GM18502 (cell line): ENCODE results near the gene CHRD.

Source experiments
- ATAC-seq: cut with Tn5 transposase; IDR thresholded peaks from one replicate; pipeline ENCODE4 v1.9.1; 2021; ENCODE audit warnings: mild to moderate bottlenecking; ENCODE audit not compliant: unreplicated experiment, poor library complexity

The CHRD gene

DNA sequence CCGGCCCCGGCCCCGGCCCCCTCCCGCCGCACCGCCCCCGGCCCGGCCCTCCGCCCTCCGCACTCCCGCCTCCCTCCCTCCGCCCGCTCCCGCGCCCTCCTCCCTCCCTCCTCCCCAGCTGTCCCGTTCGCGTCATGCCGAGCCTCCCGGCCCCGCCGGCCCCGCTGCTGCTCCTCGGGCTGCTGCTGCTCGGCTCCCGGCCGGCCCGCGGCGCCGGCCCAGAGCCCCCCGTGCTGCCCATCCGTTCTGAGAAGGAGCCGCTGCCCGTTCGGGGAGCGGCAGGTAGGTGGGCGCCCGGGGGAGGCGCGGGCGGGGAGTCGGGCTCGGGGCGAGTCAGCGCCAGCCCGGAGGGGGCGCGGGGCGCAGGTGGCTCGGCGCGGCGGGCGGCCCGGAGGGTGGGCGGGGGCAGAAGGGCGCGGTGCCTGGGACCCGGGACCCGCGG, 352 bp downstream of the CHRD start:
- no peak for ATAC-seq

DNA sequence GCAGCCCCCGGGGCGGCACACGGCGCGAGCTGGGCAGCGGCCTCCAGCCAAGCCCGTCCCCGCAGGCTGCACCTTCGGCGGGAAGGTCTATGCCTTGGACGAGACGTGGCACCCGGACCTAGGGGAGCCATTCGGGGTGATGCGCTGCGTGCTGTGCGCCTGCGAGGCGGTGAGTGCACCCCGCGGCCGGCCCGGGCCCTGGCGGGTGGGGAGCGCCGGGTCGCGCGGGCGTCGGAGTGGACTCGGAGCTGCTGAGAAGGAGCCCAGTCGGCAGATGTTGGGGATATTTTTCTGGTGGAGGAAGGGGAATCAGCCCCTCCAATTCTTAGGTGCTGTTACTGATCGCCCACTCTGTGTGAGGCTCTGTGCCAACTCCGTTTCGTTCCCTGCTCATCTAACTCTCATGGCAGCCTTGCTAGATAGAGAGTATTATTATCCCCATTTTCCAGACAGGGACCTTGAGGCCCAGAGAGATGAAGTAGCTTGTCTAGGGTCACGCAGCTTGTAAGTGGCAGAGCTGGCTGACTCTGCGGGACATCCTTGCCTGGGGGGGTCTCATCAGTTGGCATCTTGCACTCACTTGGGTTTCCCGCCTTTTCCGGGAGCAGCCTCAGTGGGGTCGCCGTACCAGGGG, 890 bp downstream of the CHRD start:
- no peak for ATAC-seq

DNA sequence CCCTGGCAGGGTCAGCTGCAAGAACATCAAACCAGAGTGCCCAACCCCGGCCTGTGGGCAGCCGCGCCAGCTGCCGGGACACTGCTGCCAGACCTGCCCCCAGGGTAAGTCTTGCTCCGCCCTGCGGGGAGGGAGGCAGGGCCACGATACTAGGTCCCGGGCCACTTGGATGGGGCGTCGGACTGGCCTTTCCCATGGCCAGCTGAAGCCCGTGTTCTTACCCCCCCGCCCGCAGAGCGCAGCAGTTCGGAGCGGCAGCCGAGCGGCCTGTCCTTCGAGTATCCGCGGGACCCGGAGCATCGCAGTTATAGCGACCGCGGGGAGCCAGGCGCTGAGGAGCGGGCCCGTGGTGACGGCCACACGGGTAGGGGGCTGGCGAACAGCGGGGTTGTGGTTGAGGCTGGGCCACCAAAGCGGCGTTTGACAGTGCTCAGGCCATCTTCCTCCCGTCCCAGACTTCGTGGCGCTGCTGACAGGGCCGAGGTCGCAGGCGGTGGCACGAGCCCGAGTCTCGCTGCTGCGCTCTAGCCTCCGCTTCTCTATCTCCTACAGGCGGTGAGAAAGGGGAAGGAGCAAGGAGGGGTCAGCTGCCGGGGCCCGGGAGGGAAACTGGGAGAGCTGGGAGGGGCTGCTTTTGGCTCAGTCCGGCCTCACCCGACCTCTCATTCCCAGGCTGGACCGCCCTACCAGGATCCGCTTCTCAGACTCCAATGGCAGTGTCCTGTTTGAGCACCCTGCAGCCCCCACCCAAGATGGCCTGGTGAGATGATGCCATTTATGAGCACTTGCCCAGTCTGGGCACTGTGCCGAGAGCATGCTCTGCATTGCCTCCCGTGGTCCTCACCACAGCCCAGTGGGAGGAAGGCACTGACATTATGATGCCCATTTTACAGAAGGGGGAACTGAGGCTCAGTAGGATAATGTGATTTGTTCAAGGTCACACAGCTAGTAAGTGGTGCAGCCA, 1.7 kb downstream of the CHRD start:
- no peak for ATAC-seq

DNA sequence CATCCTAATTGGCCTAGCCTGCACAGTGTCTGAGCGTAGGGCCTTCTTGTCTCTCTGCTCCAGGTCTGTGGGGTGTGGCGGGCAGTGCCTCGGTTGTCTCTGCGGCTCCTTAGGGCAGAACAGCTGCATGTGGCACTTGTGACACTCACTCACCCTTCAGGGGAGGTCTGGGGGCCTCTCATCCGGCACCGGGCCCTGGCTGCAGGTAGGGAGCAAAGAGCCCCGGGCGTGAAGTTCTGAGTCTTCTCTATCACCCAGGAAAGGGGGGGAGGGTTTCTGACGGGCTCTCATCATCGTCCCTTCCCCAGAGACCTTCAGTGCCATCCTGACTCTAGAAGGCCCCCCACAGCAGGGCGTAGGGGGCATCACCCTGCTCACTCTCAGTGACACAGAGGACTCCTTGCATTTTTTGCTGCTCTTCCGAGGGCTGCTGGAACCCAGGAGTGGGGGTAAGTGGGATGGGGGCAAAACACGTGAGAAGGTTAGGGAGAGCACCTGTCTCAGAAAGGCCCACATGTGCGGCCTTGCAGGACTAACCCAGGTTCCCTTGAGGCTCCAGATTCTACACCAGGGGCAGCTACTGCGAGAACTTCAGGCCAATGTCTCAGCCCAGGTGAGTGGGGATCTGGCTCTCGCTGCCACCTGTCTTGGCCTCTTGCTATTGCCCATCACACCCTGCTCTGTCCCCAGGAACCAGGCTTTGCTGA, 2.6 kb downstream of the CHRD start:
- ATAC-seq, result no peak

DNA sequence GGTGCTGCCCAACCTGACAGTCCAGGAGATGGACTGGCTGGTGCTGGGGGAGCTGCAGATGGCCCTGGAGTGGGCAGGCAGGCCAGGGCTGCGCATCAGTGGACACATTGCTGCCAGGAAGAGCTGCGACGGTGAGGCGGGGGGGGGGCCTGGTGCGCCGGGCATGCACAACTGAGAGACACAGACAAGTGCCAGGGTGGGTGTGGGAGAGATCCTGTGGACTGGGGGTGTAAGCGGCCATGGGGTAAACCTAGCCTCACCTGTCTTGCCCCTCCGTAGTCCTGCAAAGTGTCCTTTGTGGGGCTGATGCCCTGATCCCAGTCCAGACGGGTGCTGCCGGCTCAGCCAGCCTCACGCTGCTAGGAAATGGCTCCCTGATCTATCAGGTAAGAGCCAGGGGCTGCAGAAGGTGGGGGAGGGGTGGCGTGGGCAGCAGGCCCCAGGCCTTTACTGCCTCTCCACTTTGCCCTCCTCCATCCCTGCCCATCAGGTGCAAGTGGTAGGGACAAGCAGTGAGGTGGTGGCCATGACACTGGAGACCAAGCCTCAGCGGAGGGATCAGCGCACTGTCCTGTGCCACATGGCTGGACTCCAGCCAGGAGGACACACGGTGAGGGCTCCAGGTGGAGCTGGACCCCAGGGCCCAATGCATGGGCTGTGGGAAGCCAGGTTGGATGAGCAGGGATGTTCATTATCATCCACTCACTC, 3.3 kb downstream of the CHRD start:
- no peak for ATAC-seq

DNA sequence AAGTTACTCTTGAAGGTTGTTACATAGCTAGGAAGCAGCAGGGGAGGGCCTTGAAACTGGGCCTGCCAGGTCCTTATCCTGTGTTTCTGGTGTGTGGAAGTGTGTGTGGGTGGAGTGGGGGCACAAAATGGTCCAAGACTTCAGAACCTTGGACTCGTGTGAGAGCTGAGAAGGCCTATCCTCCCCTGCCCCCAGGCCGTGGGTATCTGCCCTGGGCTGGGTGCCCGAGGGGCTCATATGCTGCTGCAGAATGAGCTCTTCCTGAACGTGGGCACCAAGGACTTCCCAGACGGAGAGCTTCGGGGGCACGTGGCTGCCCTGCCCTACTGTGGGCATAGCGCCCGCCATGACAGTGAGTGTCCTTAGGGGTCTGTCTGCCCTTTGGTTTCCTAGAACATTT, 4.5 kb downstream of the CHRD start:
- no peak for ATAC-seq

DNA sequence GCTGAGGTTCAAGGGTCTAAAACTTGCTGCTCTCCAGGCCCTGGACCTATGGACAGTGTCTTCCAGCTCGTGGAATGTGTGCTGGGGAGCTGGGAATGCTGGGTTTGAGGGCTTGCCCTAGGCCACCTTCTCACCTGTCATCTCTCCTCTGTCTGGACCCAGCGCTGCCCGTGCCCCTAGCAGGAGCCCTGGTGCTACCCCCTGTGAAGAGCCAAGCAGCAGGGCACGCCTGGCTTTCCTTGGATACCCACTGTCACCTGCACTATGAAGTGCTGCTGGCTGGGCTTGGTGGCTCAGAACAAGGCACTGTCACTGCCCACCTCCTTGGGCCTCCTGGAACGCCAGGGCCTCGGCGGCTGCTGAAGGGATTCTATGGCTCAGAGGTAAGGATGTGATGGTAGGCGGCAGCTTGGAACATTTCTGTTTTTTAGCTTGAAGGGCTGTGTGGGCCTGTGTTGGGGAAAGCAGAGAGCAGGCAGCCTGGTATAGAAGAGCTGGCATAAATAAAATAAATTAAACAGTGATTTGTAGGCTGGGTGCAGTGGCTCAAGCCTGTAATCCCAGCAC, 5.1 kb downstream of the CHRD start:
- ATAC-seq, result no peak

DNA sequence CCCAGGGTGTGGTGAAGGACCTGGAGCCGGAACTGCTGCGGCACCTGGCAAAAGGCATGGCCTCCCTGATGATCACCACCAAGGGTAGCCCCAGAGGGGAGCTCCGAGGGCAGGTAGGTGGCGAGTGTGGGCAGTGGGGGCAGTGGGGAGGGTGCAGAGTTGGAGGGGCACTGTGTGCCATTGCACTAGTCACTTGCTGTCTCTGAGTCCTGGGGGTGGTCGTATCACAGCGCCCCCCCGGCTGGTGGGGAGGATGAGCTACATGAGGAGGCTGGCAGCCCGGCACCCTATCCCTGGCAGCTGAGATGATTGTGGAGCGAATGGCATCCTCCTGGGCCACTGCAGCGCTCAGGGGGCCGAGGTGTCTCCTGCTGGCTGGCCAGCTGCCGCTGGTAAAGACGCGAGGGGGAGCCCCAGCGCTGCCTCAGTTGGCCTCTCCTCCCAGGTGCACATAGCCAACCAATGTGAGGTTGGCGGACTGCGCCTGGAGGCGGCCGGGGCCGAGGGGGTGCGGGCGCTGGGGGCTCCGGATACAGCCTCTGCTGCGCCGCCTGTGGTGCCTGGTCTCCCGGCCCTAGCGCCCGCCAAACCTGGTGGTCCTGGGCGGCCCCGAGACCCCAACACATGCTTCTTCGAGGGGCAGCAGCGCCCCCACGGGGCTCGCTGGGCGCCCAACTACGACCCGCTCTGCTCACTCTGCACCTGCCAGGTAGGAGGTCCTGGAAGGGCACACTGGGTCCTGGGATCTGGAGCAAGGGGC, 6.4 kb downstream of the CHRD start:
- no peak for ATAC-seq

DNA sequence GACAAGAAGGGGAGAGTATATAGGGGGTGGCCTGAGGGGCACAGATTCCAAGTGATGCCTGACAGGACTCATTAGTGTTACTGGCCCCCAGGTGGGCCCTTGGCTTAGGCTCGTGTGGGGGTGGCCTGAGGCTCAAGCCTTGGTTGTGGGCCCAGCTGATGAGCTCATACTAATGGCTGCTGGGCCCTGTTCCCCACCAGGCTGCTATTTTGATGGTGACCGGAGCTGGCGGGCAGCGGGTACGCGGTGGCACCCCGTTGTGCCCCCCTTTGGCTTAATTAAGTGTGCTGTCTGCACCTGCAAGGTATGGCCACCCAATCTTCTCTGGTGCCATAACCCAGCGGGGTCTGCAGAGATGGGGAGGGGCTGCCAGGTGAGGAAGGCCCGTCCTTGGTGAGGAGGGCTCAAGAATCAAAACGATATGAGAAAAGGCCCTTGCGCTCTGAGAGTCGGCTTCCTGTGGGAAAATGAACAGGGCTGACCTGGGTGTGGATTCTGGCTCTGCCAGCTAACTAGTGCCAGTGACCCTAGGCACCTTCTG, 7.4 kb downstream of the CHRD start:
- ATAC-seq, result no peak

DNA sequence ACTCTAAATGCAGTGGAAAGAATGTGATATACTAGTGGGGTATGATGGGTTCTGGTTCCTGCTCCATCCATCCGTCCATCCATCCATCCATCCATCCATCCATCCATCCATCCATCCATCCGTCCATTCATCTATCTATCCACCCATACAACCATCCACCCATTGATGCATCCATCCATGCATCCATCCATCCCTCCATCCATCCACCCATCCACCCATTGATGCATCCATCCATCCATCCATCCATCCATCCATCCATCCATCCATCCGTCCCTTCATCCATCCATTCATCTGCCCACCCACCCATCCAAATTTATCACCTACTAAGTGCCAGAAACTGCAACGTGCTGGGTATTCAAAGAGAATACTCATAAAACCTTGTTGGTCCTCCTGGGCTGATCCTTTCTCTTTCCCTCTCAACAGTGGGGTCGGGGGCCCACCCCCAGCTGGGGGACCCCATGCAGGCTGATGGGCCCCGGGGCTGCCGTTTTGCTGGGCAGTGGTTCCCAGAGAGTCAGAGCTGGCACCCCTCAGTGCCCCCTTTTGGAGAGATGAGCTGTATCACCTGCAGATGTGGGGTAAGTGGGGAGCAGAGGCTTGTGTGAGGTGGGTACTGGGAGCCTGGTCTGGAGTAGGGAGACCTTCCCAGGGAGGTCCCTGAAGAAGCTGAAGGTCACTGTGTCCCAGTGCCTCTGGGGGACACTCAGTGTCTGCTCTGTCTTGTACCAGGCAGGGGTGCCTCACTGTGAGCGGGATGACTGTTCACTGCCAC, 8.5 kb downstream of the CHRD start:
- no peak for ATAC-seq

DNA sequence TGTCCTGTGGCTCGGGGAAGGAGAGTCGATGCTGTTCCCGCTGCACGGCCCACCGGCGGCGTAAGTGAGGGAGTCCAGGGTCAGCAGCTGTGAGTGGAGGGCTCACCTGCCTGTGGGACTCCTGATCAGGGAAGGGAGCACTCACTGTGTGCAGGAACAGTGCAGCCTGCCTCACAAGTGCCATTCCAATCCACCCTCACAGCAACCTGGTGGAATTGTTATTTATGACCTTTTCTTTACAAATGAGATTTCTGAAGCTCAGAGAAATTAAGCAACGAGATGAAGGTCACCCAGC, 9.0 kb downstream of the CHRD start:
- no peak for ATAC-seq

DNA sequence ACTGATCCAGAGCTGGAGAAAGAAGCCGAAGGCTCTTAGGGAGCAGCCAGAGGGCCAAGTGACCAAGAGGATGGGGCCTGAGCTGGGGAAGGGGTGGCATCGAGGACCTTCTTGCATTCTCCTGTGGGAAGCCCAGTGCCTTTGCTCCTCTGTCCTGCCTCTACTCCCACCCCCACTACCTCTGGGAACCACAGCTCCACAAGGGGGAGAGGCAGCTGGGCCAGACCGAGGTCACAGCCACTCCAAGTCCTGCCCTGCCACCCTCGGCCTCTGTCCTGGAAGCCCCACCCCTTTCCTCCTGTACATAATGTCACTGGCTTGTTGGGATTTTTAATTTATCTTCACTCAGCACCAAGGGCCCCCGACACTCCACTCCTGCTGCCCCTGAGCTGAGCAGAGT, 9.5 kb downstream of the CHRD start:
- ATAC-seq, result no peak

DNA sequence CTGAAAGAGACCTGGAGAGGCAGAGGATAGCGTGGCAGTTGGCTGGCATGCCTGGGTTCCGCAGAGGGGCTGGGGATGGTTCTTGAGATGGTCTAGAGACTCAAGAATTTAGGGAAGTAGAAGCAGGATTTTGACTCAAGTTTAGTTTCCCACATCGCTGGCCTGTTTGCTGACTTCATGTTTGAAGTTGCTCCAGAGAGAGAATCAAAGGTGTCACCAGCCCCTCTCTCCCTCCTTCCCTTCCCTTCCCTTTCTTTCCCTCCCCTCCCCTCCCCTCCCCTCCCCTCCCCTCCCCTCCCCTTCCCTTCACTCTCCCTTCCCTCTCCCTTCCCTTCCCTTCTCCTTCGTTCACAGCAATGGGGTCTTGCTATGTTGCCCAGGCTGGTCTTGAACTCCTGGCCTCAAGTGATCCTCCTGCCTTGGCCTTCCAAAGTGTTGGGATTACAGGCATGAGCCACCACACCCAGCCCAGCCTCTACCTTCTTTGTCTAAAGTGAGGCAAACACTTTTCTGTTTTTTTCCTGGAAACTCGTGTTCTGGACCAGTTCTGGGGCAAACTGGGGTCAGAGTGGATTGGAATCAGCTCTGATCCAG, 10.2 kb downstream of the CHRD start:
- ATAC-seq, result no peak

DNA sequence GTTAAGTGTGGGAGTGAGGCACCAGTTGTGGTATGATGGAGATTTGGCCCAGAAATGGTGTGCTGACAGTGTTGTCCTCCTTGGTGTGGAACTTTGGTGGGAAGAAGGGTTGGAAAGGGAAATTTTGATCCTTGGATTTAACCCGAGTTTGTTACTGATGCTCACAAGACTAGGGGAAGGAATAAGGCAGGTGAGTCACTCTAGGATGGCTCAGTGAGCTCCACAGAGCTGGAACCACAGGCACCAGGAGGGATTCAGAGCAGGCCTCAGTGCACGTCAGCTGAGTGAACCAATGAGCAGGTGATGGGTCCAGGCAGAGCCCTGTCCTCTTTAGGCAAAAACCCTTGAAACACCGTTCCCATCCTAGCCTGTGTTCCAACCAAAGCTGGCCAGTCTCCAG, 11.4 kb downstream of the CHRD start:
- no peak for ATAC-seq

DNA sequence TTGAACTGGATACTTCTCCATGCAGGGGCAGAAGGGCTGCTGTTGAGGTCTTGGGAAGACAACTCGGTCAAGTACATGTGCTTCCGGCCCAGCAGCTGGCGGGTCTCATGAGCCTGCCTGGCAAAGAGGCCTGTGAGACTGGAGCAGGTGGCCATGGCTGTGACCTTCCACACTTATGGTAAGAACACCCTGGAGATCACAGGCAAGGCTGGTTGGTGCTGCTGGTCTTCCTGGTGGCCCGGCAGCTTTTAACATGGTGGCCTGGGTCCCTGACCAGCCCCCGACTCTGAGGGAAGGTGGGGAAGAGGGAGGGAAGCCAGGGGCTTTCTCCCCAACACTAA, 15.4 kb downstream of the CHRD start:
- ATAC-seq, result no peak

DNA sequence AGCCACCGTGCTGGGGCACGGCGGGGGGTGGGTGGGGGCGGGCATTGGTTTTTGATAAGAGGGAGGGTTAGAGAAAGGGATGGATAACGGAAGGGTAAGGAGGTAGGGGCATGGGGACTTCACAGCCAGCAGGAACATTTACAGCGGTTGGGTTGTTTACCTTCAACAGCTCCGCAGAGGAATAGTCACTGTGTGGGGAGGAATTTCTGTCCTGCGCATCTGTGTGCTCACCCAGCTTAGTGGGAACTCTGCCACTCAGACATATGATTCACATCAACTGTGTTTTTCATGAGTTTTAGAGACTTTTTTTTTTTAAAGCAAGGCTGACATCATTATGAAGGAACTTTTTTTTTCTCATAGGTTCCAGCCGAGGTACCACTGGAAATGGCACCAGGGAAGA, 19.6 kb downstream of the CHRD start:
- no peak for ATAC-seq

DNA sequence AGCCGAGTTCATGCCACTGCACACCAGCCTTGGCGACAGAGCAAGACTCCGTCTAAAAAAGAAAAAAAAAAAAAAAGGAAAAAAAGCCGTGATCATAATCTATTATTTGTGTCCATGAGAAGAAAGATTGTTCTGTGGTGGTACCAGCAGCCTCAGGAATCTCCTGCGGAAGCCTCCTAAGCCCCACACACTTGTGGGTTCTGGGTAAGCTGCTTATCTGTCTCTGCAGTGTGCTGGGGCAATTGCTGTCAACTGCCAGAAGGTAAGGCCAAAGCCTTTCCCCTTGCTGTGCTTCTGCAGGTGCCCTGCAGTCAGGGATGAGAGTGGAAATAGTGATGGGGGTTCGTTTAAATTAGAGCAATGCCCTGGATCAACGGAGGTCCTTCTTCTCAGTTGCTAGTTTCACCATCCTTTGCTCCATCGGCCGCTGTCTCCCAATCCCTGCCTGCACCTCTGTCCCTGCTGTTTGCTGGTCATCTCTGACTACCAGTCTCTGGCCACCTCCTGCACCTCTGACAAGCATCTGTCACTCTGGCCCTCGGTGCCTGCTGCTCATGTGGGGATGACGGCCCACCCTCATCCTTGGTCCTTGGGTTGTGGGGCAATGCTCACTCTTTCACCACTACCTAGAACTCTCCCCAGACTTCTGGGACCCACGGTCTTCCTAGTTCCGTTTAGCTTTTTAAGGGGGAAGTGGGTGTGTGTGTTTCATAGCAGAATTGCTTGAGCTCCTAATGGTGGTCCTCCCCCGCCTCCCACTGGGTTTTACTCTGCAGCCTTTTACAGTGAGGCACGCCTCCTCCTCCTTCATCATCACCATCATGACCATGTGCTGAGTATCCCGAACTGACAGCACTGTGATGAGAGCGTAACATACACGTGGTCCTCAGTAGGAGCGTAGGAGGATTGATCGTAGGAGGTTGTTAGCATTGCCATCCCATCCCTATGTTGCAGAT, 25.5 kb downstream of the CHRD start:
- ATAC-seq, result no peak
